ENCODE data around the gene VPS13A.
"Not testable (repeated sequence)": the region's sequence is repeated elsewhere in the genome, so short reads cannot be mapped to it uniquely, and the experiment has no call there.

VPS13A gene

DNA sequence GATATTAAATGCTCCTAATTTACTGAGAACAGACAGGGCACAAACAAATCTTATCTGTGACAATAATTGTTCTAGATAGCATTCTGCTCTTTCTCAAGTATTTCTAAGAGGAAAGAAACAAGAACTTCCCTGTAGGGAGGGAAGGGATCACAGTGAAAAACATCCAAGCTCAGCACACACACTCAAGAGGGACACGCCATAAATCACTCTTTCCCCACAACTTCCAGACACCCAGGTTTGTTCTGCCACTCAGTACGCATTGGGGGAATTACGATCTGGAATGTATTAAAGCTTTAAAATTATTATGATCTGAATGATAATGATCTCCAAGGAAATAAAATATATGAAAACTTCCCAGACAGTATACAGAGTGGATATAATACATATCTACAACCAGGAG, 249.4 kb downstream of the VPS13A start:
- FAIRE-seq: no peak

GRCh38 chr9:77427256-77427927, 250.1 kb downstream of the VPS13A start:
- FAIRE-seq: no peak

DNA sequence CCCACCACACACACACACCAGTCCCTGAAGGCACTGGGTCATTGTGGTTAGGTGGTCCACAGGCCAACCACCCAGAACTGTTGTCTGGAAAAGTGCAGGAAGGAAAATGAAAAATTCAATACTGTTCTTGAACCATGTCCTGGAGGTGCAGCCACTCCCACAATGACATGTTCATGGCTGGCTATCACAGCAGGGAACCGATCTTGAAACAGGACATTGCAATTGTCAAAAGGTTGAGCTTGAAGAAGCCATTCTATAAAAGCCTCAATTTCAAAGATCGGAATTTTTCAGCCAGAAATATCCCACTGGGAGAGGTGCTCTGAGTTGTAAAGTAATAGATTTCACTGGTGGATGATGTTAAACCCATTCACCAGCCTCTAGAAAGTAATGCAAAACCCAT, 252.6 kb downstream of the VPS13A start:
- no peak for FAIRE-seq

DNA sequence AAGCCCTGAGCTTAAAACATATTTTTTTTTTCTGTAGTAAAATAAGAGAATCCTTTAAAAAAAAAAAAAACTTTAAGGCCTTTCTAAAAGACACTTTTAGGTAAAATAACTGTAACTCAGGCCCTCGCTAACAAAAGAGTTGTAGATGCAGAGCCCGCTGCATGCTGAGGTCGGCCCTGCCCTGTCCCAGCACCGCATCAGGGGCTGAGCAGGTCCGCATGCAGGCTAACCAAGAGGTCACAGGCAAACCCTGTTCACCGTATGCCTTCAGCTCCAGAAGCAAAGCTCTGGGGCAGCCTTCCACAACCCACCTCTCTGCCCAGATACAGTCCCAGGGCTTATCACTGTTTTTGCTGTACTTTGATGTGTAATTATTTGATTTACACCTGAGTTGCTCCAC, 254.7 kb downstream of the VPS13A start:
- FAIRE-seq: no peak

DNA sequence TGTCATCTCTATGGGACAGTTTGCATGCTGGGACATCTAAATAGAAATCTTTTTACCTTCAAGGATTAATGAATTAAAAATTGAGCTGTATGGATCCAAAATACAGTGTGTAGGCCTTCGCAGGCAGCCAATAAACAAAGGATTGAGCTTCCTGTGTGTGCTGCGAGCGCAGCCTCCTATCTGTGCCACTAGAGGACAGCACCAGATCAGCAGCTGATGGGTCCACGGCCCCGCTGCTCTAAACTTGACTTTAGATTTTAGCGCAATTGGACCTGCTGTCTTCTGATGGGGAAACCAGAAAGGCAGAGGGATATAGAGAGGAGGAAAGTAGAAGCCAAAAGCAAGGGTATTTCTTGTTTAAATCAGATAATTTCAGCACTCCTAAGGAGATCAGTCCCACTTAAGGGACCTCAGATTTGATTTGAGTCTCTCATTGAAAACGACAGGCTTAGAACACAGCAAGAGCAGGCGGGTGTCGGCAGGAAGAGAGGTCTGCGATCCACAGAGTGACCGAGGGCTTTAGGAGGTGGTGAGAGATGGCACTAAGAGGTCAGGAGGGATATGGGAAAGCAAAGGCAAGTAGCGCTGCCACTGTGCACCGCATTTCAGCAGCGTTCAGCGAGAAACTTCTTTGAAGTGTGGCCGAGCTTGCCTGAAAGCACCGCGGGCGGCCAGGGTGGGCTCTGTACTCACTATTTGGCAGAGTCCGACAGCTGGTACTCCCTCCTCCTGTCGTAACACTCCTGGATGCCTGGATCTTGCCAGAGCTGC, 256.5 kb downstream of the VPS13A start:
- no peak for FAIRE-seq

DNA sequence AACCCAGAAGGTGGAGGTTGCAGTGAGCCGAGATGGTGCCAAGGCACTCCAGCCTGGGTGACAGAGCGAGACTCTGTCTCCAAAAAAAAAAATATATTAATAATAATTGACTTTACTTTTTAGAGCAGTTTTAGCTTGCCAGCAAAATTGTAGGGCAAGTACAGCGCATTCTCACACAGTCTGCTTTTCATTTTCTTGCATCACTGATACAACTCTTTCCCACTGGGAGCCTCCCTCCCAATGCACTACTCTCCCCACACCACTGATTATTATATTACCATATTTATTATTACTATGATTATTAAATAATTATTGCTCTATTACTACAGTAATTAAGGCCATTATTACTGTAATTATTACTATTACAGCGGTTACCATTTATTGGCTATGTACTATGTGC, 257.9 kb downstream of the VPS13A start:
- no peak for FAIRE-seq

- no peak for FAIRE-seq
These were observed 258.4 kb downstream of the VPS13A start for GRCh38 chr9:77435688-77436087.

- FAIRE-seq: no peak
These were observed 261.3 kb downstream of the VPS13A start for GRCh38 chr9:77438653-77439052.

DNA sequence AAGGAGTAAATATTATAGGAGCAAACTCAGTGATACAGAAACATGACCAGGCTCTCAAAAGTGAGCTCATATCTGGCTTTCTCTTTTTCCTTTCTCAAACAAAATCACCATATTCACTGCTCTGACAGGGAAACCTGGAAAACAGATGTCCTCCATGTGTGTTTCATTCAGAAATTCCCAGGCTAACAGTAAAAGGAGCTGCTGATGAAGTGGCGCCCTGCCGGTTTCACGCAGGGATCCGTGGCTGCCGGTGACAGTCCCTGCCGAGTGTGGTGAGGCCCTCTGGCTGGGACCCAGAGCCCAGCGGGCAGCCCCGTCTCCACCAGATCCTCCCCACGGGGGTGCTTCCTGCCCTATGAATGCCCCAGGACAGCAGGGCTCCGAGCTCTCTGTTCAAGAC, 262.7 kb downstream of the VPS13A start:
- no peak for FAIRE-seq

DNA sequence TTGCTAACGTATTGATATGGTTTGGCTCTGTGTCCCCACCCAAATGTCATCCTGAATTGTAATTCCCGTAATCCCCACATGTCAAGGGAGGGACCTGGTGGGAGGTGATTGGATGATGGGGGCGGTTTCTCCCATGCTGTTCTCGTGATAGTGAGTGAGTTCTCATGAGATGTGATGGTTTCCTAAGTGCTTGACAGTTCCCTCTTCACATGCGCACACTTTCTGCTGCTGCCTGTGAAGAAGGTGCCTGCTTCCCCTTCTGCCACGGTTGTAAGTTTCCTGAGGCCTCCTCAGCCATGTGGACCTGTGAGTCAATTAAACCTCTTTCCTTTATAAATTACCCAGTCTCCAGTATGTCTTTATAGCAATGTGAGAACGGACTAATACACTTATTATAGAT, 263.8 kb downstream of the VPS13A start:
- FAIRE-seq: not testable (repeated sequence)

- no peak for FAIRE-seq
These were observed 265.1 kb downstream of the VPS13A start for GRCh38 chr9:77442436-77442835.

GRCh38 chr9:77447646-77448045, 270.3 kb downstream of the VPS13A start:
- no peak for FAIRE-seq

DNA sequence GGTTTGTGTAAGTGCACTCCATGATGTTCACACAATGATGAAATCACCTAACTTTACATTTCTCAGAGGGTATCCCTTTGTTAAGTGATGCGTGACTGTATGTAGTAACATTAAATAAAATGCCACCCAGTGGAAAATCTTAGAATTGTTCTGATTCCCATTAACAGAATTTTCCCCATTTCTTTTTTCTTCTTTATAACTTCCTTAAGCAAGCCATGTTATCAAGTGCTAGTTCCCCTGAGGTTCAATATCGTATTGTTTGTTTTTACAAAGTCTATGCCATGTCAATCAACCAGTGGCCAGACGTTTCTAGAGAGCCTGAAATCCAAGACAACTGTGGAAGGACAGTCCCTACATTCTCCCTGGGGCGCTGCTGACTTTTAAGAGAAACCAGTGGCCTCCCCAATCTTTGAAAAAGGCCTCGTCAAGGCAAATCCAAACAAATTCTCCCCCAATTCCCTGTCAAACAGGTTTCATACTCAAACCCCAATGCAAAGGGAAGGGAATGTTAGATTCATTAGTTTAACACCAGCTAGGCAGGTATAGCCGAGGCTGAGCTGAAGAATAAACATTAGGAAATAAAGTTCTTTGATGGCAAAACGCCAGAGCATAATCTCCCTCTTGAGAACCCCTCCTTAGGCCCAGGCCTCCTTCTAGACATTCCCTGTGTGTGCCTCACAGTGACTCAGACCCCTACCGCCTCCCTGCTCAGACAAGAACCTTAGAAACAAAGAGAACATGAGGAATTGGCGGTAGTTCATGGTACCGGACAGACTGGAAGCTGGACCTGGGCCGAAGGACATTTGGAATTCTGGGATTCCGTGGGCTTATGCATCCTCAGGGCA, 272.1 kb downstream of the VPS13A start:
- no peak for FAIRE-seq

- no peak for FAIRE-seq
These were observed 272.7 kb downstream of the VPS13A start for GRCh38 chr9:77450085-77450475.

DNA sequence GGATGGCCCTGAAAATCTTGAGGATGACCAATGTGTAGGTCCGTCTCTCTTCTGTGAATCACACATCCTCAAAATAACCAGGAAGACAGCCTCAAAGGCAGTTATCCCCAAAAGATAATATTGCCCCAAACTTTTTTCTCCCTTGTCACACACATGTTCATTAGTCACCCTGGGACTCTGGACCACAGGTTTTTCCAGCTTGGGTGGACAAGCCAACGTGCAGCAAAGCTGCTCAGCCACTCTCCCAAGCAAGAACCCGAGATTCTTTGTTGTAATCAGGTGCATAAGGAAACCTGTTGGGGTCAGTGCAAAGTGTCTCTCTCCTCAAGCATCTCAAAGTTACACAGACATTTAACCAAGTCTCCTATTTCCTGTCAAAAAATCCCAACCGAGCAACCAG, 274.2 kb downstream of the VPS13A start:
- no peak for FAIRE-seq

DNA sequence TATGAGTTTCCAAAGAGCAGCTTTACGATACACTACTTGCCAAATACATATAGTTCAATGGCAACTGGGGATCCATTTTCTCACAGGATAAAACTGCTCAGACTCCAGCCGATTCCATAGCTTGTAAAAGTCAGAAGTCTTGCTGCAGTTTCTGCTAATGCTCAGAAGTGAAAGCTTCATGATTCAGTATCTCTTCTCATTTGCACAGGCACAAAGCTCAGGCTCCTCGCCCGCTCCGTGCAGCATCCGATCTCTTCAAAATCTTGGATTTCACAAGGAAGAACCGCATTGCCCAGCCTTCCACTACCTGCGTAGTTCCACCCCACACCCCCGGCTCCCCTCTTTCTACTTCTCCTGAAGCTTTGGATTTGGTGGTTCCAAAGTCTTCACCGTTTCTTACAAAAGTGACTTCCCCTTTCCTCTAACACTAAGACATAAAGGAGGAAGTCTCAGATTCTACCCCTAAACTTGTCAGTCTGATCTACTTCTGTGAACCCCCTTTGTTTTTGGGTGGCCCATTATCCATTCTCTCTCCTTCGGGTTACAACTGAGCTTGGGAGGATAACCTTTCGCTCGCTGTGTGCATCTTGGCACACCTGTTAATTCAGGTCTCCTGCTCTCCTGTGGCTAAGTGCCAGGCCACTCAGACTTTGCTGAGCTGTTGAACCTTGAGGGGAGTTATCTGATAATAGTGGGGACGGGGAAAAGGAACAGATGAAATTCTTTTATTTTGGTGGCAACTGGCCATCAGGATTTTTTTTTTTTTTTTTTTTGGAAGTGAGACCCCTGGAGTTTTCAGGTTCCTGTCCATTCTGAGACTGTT, 276.7 kb downstream of the VPS13A start:
- FAIRE-seq: no peak

- no peak for FAIRE-seq
These were observed 277.3 kb downstream of the VPS13A start for GRCh38 chr9:77454663-77455062.

DNA sequence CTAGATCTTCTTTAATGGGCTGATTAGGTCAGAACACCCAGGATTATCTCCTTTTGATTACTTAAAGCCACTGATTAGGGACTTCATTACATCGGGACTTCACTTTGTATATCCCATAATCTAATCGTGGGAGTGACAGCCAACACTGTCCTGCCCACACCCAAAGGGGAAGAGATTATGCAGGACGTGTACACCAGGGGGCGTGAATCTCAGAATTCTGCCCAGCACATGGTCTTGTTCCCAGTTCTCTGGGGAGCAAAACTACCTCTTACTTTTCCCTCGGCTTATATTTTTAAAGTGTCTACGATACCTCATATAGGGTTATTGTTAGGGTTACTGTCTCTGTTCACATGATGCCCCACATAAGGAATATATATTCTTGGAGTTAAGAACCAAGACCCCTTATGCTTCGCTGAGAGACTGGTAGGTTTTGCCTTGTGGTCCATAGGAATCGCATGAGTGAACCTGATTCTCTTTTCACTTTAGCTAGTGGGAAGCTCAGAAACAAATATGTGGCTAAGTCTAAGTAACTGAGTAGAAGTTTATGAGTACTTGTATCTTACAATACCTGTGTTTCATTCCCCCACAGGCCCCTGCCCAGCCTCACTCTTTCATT, 278.1 kb downstream of the VPS13A start:
- FAIRE-seq: no peak

DNA sequence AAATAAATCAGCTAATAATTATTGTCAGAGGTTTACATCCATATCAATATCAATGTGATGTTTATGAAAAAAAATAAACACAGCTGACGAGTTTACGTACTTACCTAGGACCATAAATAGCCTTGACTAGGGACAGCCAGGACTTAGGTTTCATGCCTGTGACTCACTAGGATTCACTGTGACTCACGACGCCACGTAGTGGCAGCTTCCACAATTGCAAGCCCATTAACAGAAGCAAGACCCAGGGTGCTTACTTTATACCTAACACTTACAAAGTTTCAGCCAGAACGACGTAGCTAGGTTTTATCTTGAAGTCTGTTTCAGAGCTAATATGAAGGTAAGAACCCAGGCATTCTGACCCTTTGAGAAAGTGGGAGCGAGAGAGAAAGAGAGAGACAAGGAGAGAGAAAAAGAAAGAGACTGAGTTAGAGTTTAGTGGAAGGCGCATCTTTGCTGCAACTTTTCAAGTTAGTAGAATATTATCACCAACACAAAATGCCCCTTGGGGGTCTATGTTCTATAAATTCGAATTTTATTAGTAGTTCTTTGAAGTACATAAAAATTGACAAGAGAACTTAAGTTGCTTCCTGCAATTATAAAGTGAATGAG, 279.6 kb downstream of the VPS13A start:
- peak; percentile 51 for FAIRE-seq

GRCh38 chr9:77457916-77458592, 280.7 kb downstream of the VPS13A start:
- FAIRE-seq: no peak

GRCh38 chr9:77460938-77461337, 283.6 kb downstream of the VPS13A start:
- FAIRE-seq: no peak
